Left lung (tissue), 10 donors: ENCODE results near the gene FAM50B. TPM values are rescaled to one million over a fixed set of nuclear protein-coding genes. Genes with fewer than 3 reads are reported as not detected.

Source experiments
- ATAC-seq: fragments of 200-7000 bp; cut with Tn5 transposase; one replicate; pipeline ENCODE4 v1.9.1; 2020; ENCODE audit warnings: moderate library complexity
- DNase-seq, 4 donors: peaks; one replicate each; pipeline ENCODE4 v3.0.0-alpha.2; 2013 to 2020
- H3K27ac ChIP-seq, 2 donors: fragments of 200-600 bp; sonication (generic) in 1 of 2; one replicate each; pipeline versions ENCODE4 v1.5.0 to v1.8.0; 2020 to 2021
- H3K27me3 ChIP-seq, 2 donors: fragments of 200-600 bp; sonication (generic) in 1 of 2; one replicate each; pipeline versions ENCODE4 v1.5.0 to v1.8.0; 2020 to 2021
- H3K36me3 ChIP-seq, 2 donors: fragments of 200-600 bp; sonication (generic) in 1 of 2; one replicate each; pipeline versions ENCODE4 v1.5.0 to v1.8.0; 2020 to 2021
- H3K4me1 ChIP-seq, 2 donors: fragments of 200-600 bp; one replicate each; pipeline ENCODE4 v1.8.0; 2021
- H3K4me3 ChIP-seq, 2 donors: fragments of 200-600 bp; sonication (generic) in 1 of 2; one replicate each; pipeline versions ENCODE4 v1.5.0 to v1.8.0; 2020 to 2021; ENCODE audit warnings: mild to moderate bottlenecking in 1 of 2
- H3K9me3 ChIP-seq, 2 donors: fragments of 200-600 bp; sonication (generic) in 1 of 2; one replicate each; pipeline versions ENCODE4 v1.5.0 to v1.8.0; 2020 to 2021
- CTCF ChIP-seq, 2 donors: fragments of 200-600 bp; sonication (generic) in 1 of 2; IDR thresholded peaks; one replicate each; pipeline versions ENCODE4 v1.5.0 to v1.8.0; 2021; ENCODE audit warnings: antibody characterized with exemption in 2 of 2
- intact Hi-C, 2 donors: fragments of 100-400 bp; cut with DNase I; formaldehyde crosslinking; loops; one replicate each; pipeline versions ENCODE4 v1.11.2 to v1.14.2; 2022
- polyA plus RNA-seq, 6 donors: library from polyadenylated mRNA; unstranded; fragments of 120-200 nt; gene quantifications; one replicate each; pipeline ENCODE4 v1.2.1, GENCODE V29; 2013; ENCODE audit not compliant: insufficient read length in 6 of 6
- total RNA-seq, 2 donors: library from RNA; stranded (reverse); fragmentation: NEBNext Ultra II Directional; extraction: Animal tissue kit (Norgen Biotek cat#: 25700); gene quantifications; one replicate each; pipeline ENCODE4 v1.2.1, GENCODE V29; 2021
- donor health status: DM: no; HTN: yes; CAD: no.
- donor health status: DM: no; HTN: no; CAD: no.

FAM50B gene
- total and polyA plus RNA-seq, 8 donors = 8.5 to 20.3 (median 11.0) TPM

DNA sequence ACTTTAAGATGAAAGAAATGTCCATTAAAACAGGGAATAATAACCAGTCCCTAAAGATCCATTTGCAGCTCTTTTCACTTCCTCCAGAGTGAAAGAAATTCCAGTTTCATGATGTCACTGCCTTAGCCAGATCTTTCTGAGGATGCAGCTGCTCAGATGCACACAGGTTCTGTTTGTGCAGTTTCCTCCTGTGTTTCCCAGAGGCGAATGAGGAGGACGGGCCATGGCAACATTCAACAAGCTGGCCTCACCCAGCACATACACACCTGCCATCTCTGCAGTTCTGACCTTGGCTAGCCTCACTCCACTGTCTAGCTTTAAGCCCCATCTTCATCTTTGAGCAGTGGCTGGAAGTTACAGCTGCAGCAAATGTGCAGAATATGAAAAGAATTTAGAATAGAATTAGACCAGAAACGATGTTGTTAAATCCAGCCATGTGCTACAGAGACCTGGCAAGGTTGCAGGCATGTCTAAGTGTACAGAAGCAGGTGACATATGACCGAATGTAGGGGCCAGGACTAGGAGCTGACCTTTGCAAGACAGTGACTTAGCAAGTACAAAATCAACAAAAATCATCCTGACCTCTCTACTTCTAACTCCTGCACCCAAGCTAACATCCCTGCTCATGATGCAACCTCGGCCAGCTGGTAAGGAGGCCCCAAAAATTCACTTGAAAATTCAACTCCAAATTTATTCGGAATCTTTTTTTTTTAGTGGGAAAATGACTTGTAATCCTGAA is 35.0 kb downstream of the FAM50B start:
- TF ChIP-seq CTCF (IDR thresholded peaks at IDR 0.05) = no peak
- intact Hi-C loops = no loop called here
- Histone ChIP-seq H3K27me3 (no peaks in the 10 kb centered on the region), H3K4me1 (no peaks in the 10 kb centered on the region), H3K4me3 (no peak overlapping the region), H3K9me3 (no peaks in the 10 kb centered on the region), H3K36me3 (no peaks in the 10 kb centered on the region), H3K27ac (peak overlapping the region in 1 of 2 donors; percentile 51)
- DNase-seq = peak in 1 of 4 donors; percentile 39
- ATAC-seq = peak; percentile 45

DNA sequence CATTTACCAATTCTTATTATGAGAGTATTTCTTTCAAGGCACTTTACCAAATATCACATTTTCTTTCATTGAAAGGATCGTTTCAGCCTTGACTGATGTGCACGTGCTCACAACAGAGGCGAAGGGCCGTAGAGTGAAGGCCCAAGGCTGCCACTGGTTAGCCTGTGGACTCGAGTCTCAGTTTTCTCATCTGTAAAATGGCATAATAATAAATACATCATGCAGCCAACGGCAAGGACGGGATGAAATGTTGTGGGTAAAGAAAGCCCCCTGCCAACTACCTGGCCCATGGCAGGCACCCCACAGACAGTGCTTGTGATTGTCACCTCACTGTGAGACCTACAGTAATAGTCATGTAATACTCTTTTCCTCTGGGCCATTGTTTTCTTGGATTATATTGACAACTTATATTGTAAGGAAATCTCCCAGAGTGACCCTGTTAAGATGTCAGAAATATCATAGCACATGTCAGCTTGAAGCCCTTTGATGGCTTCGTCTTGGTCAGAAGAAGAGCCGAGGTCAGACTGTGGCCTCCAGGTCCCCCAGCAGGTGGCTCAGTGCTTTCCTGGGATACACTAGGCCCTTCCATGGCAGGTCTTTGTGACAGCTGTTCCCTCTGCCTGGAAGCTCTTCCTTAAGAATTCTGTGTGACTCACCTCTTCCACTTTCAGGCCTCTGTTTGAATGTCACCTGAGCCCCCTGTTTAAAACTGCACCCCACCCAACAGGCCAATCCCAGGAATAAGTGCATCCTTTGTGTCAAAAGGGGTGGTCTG is 36.3 kb downstream of the FAM50B start:
- intact Hi-C loops = loop anchor here in 1 of 2 donors (5.0 kb wide), 1 partner anchor 138 kb away; no protein-coding TSS in a partner anchor
- peak in 1 of 2 donors; percentile 12 for TF ChIP-seq CTCF (IDR thresholded peaks at IDR 0.05)
- H3K27ac ChIP-seq = no peak overlapping the region
- ATAC-seq (peak; percentile 24), DNase-seq (no peak)
- H3K4me1 ChIP-seq = no peaks in the 10 kb centered on the region
- no peaks in the 10 kb centered on the region for H3K36me3 ChIP-seq
- no peaks in the 10 kb centered on the region for H3K9me3 ChIP-seq
- no peaks in the 10 kb centered on the region for H3K27me3 ChIP-seq
- no peak overlapping the region for H3K4me3 ChIP-seq

- peak; percentile 31 to 34 for TF ChIP-seq CTCF (IDR thresholded peaks at IDR 0.05)
- Histone ChIP-seq H3K4me1 (no peaks in the 10 kb centered on the region), H3K9me3 (no peaks in the 10 kb centered on the region), H3K27ac (no peak overlapping the region), H3K36me3 (no peaks in the 10 kb centered on the region), H3K27me3 (no peaks in the 10 kb centered on the region), H3K4me3 (no peak overlapping the region)
- ATAC-seq = peak; percentile 55
- DNase-seq = peak in 1 of 4 donors; percentile 30
- intact Hi-C loops = loop anchor here in 1 of 2 donors (5.0 kb wide), 1 partner anchor 140 kb away; no protein-coding TSS in a partner anchor
These were observed 38.1 kb downstream of the FAM50B start for GRCh38 chr6:3887150-3887700.

DNA sequence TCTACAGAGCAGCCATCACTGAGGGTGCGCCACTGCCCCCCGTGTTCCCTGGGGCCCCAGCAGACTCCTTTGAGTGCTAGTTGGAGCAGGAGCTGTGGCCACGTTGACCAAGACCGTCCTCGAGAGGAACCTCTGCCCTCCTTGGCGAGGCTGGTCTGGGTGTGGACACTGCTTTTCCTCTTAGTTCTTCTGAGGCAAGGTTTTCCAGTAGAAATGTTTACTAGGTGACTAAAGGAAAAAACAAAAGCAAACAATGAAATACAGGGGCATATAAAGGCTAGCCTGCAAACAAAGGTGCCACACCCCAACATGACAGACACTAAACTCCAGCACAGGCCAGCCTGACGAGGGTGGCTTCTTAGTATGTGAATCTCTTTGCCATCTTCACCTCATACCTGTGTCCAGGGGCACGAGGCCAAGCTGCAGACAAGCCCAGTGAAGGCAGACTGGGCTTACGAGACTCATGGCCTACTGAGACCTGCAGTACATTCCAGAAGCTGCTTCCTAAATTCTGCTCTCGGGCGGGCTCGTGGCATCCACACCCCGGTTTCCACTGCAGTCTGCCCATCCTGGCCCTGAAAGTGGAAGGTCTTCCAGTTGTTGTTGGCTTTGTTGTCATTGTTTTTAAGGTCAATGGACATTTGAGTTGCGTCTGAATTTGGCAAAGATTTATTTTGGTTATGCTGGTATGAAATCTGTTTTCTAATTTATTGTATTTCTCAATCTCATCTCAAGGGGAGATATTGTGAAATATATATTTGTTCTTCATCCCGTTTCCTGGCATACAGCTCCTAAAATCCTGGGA is 39.2 kb downstream of the FAM50B start:
- Histone ChIP-seq H3K27me3 (no peaks in the 10 kb centered on the region), H3K36me3 (no peaks in the 10 kb centered on the region), H3K4me3 (no peak overlapping the region), H3K27ac (no peak overlapping the region), H3K9me3 (no peaks in the 10 kb centered on the region), H3K4me1 (no peaks in the 10 kb centered on the region)
- no peak for TF ChIP-seq CTCF (IDR thresholded peaks at IDR 0.05)
- no peak for ATAC-seq
- DNase-seq = no peak
- intact Hi-C loops = loop anchor here in 1 of 2 donors (5.0 kb wide), 1 partner anchor 141 kb away; no protein-coding TSS in a partner anchor
